Neural cell (in vitro differentiated cells): ENCODE results near the gene RAD23B. TPM values are rescaled to one million over a fixed set of nuclear protein-coding genes. Genes with fewer than 3 reads are reported as not detected.

Source experiments
- H2AFZ ChIP-seq: fragments of 200-600, 300-800 bp; sonication (generic), shearing (Covaris generic); 2 replicates; pipeline ENCODE4 v1.6.0; 2014; ENCODE audit warnings: low read depth, mild to moderate bottlenecking, antibody characterized with exemption, low read length, moderate library complexity
- H3F3A ChIP-seq: fragments of 200-600 bp; shearing (Covaris generic); 2 replicates; pipeline ENCODE4 v1.6.1; 2016; ENCODE audit warnings: mild to moderate bottlenecking, moderate library complexity, mixed read lengths, antibody characterized with exemption, low read length; ENCODE audit not compliant: insufficient read depth, poor library complexity, severe bottlenecking
- H3K27ac ChIP-seq: fragments of 200-600, 300-800 bp; sonication (generic), shearing (Covaris generic); 2 replicates; pipeline ENCODE4 v1.5.1; 2014; ENCODE audit warnings: mild to moderate bottlenecking, low read length, moderate library complexity
- H3K27me3 ChIP-seq: fragments of 300-800, 200-600 bp; sonication (generic), shearing (Covaris generic); 2 replicates; pipeline ENCODE4 v1.6.0; 2014; ENCODE audit warnings: mild to moderate bottlenecking, low read depth, low read length, moderate library complexity; ENCODE audit not compliant: insufficient read depth
- H3K36me3 ChIP-seq: fragments of 300-800, 200-600 bp; sonication (generic), shearing (Covaris generic); 2 replicates; pipeline ENCODE4 v1.5.1; 2014; ENCODE audit warnings: mild to moderate bottlenecking, antibody characterized with exemption, low read length, moderate library complexity; ENCODE audit not compliant: insufficient read depth
- H3K4me2 ChIP-seq: fragments of 300-800, 200-600 bp; sonication (generic), shearing (Covaris generic); 2 replicates; pipeline ENCODE4 v1.6.0; 2014; ENCODE audit warnings: mild to moderate bottlenecking, low read length
- H3K4me3 ChIP-seq: fragments of 300-800, 200-600 bp; sonication (generic), shearing (Covaris generic); 2 replicates; pipeline ENCODE4 v1.5.1; 2014; ENCODE audit warnings: mild to moderate bottlenecking, low read length, moderate library complexity
- H3K79me2 ChIP-seq: fragments of 200-600 bp; shearing (Covaris generic); replicated peaks from 2 replicates; pipeline ENCODE4 v1.6.0; 2014; ENCODE audit warnings: mild to moderate bottlenecking, low read length, moderate library complexity; ENCODE audit not compliant: insufficient read depth
- H3K9ac ChIP-seq: fragments of 300-800, 200-600 bp; sonication (generic), shearing (Covaris generic); 2 replicates; pipeline ENCODE4 v1.6.1; 2016; ENCODE audit warnings: mild to moderate bottlenecking, low read length, mixed read lengths
- H3K9me2 ChIP-seq: fragments of 200-600 bp; shearing (Covaris generic); 2 replicates; pipeline ENCODE4 v1.6.1; 2016; ENCODE audit warnings: mild to moderate bottlenecking, low read length, mixed read lengths; ENCODE audit not compliant: insufficient read depth
- H3K9me3 ChIP-seq: fragments of 200-600, 300-800 bp; sonication (generic), shearing (Covaris generic); 2 replicates; pipeline ENCODE4 v1.6.1; 2016; ENCODE audit warnings: mild to moderate bottlenecking, mixed run types, low read length, moderate library complexity, mixed read lengths
- H4K20me1 ChIP-seq: fragments of 200-600 bp; shearing (Covaris generic); 2 replicates; pipeline ENCODE4 v1.6.1; 2016; ENCODE audit warnings: mild to moderate bottlenecking, mixed run types; ENCODE audit not compliant: insufficient read depth
- CTCF ChIP-seq: fragments of 450-650 bp; IDR thresholded peaks from 2 replicates; pipeline ENCODE4 v1.5.1; 2014; ENCODE audit warnings: antibody characterized with exemption, mild to moderate bottlenecking, moderate library complexity; ENCODE audit not compliant: poor library complexity, severe bottlenecking
- EP300 ChIP-seq: fragments of 450-650 bp; conservative IDR thresholded peaks from 2 replicates; pipeline ENCODE4 v1.6.1; 2014; ENCODE audit warnings: antibody characterized with exemption, mild to moderate bottlenecking, moderate library complexity; ENCODE audit not compliant: poor library complexity, severe bottlenecking
- EZH2 ChIP-seq: fragments of 200-600, 300-800 bp; shearing (Covaris generic), sonication (generic); IDR thresholded peaks from 2 replicates; pipeline ENCODE4 v1.6.1; 2014; ENCODE audit warnings: antibody characterized with exemption, low read length, borderline replicate concordance, mild to moderate bottlenecking; ENCODE audit not compliant: insufficient read depth, poor library complexity, severe bottlenecking
- MXI1 ChIP-seq: fragments of 450-650 bp; conservative IDR thresholded peaks from 2 replicates; pipeline ENCODE4 v1.6.1; 2014; ENCODE audit warnings: antibody characterized with exemption, mild to moderate bottlenecking; ENCODE audit not compliant: poor library complexity, severe bottlenecking
- POLR2AphosphoS5 ChIP-seq: IDR thresholded peaks from 2 replicates; pipeline ENCODE4 v1.6.1; 2012
- RAD21 ChIP-seq: fragments of 450-650 bp; conservative IDR thresholded peaks from 2 replicates; pipeline ENCODE4 v1.6.1; 2014; ENCODE audit warnings: antibody characterized with exemption, mild to moderate bottlenecking, moderate library complexity
- REST ChIP-seq: IDR thresholded peaks from 2 replicates; pipeline ENCODE4 v1.6.1; 2012; ENCODE audit warnings: borderline replicate concordance
- SMC3 ChIP-seq: fragments of 450-650 bp; conservative IDR thresholded peaks from 2 replicates; pipeline ENCODE4 v1.6.1; 2014; ENCODE audit warnings: antibody characterized with exemption, mild to moderate bottlenecking, moderate library complexity; ENCODE audit not compliant: poor library complexity
- TAF1 ChIP-seq: IDR thresholded peaks from 2 replicates; pipeline ENCODE4 v1.6.1; 2012; ENCODE audit warnings: low read depth
- polyA plus RNA-seq: library from polyadenylated mRNA; depleted of rRNA; stranded (reverse); fragments of >200 nt; gene quantifications from 2 replicates; pipeline ENCODE4 v1.2.3, GENCODE V29; 2014

Gene RAD23B
- polyA plus RNA-seq, 1 donor from 2014 or later: 97.3 TPM

DNA sequence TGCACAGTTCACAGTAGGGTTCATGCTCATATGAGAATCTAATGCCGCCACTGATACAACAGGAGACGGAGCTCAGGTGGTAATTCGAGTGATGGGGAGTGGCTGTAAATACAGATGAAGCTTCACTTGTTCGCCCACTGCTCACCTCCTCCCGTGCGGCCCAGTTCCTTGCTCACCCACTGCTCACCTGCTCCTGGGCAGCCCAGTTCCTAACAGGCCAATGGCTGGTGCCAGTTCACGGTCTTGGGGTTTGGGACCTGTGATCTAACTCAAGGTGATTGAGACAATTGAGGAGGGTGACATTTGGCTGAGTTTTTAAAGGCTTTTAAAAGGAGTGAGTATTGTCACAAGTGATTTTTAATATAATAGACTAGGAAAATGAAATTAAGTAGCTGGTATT is 45.4 kb downstream of the RAD23B start:
- no peak for TF ChIP-seq EZH2
- no peak for TF ChIP-seq MXI1
- TF ChIP-seq REST: no peak
- no peak for TF ChIP-seq RAD21
- no peak for TF ChIP-seq SMC3
- H3K9me3 ChIP-seq: peaks cover 4% of the 10 kb centered on the region
- no peak overlapping the region for H3K27ac ChIP-seq
- H3K36me3 ChIP-seq: peaks cover 25% of the 10 kb centered on the region
- H2AFZ ChIP-seq: no peak overlapping the region
- H3K79me2 ChIP-seq: peaks cover 15% of the 10 kb centered on the region
- no peaks in the 10 kb centered on the region for H4K20me1 ChIP-seq
- H3K27me3 ChIP-seq: no peaks in the 10 kb centered on the region
- H3K4me3 ChIP-seq: no peak overlapping the region
- H3K9me2 ChIP-seq: no peaks in the 10 kb centered on the region
- no peak overlapping the region for H3K9ac ChIP-seq
- no peak overlapping the region for H3K4me2 ChIP-seq
- no peaks in the 10 kb centered on the region for H3F3A ChIP-seq

DNA sequence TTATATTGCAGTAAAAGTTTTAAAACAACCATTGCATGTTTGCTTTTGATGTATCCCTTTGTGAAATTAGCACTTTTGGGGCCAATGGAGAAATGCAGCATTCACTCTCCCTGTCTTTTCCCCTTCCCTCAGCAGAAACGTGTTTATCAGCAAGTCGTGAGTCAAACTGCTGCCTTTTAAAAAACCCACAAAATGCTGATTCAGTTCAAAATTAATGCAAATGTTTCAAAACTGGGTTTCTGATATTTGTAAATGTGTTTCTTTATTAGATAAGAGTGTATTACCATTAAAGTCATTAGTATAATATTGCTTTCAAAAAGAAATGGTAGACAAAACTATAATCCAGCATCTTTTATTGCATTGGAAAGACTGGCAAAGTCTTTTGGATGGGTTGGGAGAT is 47.3 kb downstream of the RAD23B start:
- no peak for TF ChIP-seq POLR2AphosphoS5
- no peak for TF ChIP-seq SMC3
- TF ChIP-seq REST: no peak
- no peak for TF ChIP-seq EP300
- TF ChIP-seq MXI1: no peak
- no peak for TF ChIP-seq EZH2
- no peak for TF ChIP-seq RAD21
- no peak for TF ChIP-seq CTCF
- no peak for TF ChIP-seq TAF1

More for the DNA sequence above, 47.3 kb downstream of the RAD23B start:
- no peak overlapping the region for H3K9ac ChIP-seq
- H3K4me2 ChIP-seq: no peak overlapping the region
- H2AFZ ChIP-seq: no peak overlapping the region
- H3K9me2 ChIP-seq: no peaks in the 10 kb centered on the region
- peaks cover 19% of the 10 kb centered on the region for H3K36me3 ChIP-seq
- no peaks in the 10 kb centered on the region for H3F3A ChIP-seq
- H3K27ac ChIP-seq: no peak overlapping the region
- H4K20me1 ChIP-seq: no peaks in the 10 kb centered on the region
- peaks cover 13% of the 10 kb centered on the region for H3K79me2 ChIP-seq
- no peaks in the 10 kb centered on the region for H3K27me3 ChIP-seq
- peaks cover 4% of the 10 kb centered on the region for H3K9me3 ChIP-seq
- H3K4me3 ChIP-seq: no peak overlapping the region
